Femur (tissue), 1 donor: ENCODE data around the gene C1orf105.

Source experiments
- DNase-seq: peaks from one replicate; pipeline ENCODE4 v3.0.0-alpha.2; 2017

C1orf105 gene

GRCh38 chr1:172460887-172461315 is 40.4 kb downstream of the C1orf105 start:
- no peak for DNase-seq

DNA sequence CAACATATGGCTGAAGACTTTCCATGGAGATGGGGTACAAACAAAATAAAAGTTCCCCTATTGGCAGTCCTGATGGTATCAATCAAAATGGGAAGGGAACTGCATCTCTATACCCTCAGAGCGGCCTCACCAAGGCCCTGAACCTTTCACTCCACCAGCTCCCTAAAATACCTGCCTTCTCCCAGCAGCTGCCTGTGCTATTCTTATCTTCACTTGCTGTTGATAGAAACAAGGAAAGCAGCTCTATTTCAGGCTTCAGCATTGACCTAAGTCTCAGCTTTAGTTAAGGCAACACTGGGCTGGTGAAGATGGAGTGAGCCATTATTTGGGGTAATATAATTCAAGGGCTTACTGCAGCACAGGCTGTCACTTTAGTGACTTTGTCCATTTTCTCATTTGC is 45.1 kb downstream of the C1orf105 start:
- no peak for DNase-seq

GRCh38 chr1:172466795-172467407 is 46.4 kb downstream of the C1orf105 start:
- DNase-seq = no peak

DNA sequence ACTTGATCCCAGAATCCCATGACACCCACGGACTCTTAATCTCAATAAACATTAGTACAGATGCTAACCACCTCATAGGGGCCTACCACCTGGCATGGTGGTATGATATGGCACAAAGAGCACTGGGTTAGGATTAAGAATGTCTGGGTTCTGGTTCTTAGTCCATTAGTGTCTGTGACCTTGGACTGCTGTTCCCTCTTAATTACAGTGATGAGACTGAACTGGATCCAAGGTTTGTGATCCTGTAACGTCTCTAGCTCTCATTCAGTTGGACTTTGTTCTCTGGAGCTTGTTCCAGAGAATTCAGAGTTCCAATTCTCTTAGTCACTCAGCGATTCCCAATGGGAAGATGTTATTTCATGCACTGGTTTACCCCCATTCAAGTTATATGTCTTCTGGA is 47.0 kb downstream of the C1orf105 start:
- no peak for DNase-seq

DNA sequence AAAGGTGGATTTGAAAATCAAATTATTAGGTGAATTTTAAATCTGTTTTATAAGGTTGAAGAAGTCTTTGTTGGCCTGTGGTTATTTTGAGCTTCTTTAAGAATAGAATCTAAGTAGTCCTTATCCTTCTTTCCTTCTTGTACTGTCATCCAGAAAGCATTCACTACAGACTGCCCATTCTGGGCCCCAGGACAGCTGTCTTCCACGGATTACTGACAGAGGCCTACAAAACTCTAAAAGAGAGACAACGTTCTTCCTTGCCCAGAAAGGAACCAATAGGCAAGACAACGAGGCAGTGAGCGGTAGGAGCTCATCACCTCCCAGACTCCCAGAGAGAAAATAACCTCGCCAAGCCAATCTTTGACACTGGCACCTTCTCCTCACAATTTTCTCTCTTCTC is 47.8 kb downstream of the C1orf105 start:
- no peak for DNase-seq

- no peak for DNase-seq
Measured at GRCh38 chr1:172469717-172470116, 49.2 kb downstream of the C1orf105 start.

DNA sequence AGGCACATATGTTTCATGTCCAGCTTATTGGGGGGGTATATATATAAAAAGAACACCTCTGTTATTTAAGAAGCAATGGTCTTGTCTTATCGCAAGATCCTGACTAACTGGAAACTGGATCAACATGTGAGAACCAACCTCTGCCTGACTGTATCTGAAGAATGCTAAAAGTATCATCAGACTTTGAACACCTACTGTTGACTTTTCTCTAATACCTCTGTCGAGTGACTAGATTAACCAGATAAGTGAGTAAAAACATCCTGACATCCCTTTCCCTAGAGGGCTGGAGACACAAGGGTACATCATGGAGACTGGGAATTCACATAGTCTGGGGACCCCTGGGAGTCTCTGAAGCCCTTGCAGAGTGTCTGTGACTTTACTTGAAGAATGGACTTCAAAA is 49.7 kb downstream of the C1orf105 start:
- DNase-seq = no peak

GRCh38 chr1:172471666-172472065 is 51.2 kb downstream of the C1orf105 start:
- DNase-seq = no peak

- DNase-seq = no peak
Measured at GRCh38 chr1:172472495-172472894, 52.0 kb downstream of the C1orf105 start.

DNA sequence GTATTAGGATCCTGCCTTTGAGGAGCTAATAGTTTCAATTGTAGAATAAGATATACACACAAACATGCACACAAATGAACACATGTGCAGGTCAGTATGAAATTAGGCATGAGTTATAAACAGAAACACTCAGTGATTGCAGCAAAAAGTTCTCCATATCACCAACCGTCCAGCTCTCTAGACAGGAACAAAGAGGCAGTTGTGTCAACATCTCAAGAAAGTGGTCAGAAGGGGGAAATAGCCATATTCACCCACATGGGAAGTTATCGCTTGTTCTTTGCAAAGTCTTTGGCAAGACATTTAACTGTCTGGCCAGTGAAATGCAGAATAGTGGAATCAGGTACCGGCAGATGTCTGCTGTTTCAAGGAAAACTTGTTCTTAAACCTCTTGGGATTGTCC is 52.8 kb downstream of the C1orf105 start:
- no peak for DNase-seq

DNA sequence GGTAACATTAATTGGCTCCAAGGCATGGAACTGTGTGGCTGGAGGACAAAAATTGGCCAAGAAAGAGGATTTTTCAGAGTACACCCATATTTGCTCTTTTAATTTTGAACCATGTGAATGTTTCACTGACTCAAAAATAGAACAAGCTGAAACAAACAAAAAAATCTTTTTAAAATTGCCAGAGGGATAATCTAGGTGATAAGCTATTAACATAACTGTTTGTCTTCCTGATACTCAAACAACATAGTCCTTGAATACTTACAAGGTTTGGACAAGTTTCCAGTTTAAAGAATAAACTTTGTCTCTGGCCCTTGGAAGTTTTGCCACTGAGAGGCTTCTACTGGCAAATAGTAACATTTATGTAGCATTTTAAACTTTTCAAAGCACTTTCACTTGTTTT is 53.4 kb downstream of the C1orf105 start:
- no peak for DNase-seq

DNA sequence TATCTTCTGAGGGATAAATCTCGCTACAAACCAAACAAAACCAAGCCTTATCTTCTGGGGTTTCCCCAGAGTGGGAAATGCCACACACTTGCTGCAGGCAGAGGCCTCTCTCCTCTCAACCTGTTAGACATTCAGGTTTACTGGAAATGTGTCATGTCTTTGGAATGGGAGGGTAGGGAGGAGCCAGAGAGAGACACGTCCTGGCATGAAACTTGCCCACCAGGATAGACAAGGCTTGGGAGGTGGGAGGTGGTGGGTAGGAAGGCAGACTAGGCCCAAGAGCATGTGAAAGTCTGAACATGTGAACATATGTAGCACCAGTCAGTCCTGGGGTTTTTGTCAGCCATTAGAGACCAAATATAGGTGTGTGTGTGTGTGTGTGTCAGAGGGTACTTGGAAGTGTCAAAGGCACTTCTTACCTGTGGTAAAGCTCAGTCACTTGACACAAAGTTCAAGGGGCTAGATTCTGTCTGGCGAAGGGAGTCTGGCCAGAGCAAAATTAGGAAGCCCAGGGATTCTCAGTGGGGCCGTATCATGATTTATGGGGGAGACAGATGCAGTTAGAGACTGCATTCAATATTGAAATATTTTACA is 55.8 kb downstream of the C1orf105 start:
- no peak for DNase-seq

DNA sequence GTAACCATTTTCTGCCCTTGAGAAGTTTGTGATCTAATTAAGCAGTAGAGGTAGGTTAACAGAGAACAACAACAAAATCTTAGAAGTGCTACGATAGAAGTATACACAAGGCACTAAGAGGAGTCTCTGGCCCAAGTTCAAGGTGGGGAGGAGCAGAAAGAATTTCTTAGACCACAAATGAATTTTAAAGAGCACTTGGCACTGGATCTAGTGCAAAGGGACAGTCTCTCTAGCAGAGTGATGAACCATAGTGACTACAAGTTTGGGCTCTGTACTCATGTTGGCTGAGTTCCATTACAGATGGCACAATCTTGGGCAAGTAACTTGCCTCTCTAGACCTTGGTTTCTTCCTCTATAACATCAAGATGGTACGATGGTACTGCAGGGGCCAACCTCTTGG is 56.7 kb downstream of the C1orf105 start:
- no peak for DNase-seq

GRCh38 chr1:172477741-172478140 is 57.3 kb downstream of the C1orf105 start:
- DNase-seq = no peak

DNA sequence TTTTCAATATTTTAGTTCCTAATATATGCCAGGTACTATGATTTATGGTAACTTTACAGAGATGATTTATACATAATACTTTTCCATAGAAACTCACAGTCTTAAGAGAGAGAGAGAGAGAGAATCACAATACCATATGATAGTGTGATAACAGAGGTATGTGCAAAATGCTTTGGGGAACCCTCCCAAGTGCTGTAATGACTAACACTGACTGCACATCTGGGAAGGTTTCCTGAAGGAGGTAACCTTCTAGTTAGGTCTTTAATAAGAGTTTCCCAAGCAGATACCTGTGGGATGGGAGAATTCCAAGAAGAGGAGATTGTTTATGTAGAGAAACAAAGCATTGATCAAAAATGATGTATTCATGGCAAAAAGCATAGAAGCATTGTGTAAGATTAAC is 58.0 kb downstream of the C1orf105 start:
- no peak for DNase-seq

- no peak for DNase-seq
Measured at GRCh38 chr1:172480431-172480830, 59.9 kb downstream of the C1orf105 start.

- DNase-seq = no peak
Measured at GRCh38 chr1:172482044-172482443, 61.6 kb downstream of the C1orf105 start.

- DNase-seq = no peak
Measured at GRCh38 chr1:172483448-172483847, 63.0 kb downstream of the C1orf105 start.

GRCh38 chr1:172484252-172484651 is 63.8 kb downstream of the C1orf105 start:
- no peak for DNase-seq

GRCh38 chr1:172485626-172486025 is 65.1 kb downstream of the C1orf105 start:
- no peak for DNase-seq

- DNase-seq = no peak
Measured at GRCh38 chr1:172486805-172487454, 66.4 kb downstream of the C1orf105 start.

GRCh38 chr1:172487550-172487949 is 67.1 kb downstream of the C1orf105 start:
- DNase-seq = no peak

- no peak for DNase-seq
Measured at GRCh38 chr1:172488393-172488792, 67.9 kb downstream of the C1orf105 start.

DNA sequence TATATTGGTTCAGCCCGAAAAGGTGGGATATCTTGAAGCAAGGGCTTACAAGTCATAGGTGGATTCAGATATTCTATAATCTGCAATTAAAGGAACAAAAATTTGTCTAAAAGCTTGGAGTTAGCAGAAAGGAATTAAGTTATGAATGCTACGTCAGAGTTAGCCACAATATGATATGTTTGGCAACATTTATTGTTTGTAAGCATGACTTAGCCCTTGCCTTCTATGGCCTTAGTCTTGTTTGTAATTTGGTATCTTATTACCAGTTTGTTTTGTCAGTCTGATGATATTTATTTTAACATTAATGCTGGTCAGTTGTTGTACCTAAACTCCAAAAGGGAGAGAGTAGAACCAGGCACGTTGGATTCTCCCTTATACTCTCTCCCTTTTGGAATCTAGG is 69.4 kb downstream of the C1orf105 start:
- DNase-seq = no peak

DNA sequence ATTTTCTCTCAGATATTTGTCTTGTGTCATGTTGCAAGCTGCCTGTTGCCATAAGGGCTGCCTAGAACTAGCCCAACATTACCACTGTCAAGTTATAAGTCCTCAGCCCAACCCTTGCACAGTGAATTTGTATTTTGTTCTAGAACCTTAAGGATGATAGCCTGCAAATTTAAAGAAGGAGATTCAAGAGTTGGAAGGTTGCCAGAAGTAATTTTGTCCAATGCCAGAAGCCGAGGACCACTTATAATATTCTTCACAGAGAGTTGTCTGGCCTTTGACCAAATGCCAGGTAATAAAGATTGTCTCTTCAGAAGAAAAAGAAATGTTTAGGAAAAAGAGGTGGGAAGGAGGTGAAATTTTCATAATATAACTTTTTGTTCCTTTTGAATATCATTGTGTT is 71.9 kb downstream of the C1orf105 start:
- no peak for DNase-seq
